Neural crest cell (in vitro differentiated cells): Measurements from ENCODE around the gene C10orf105. TPM values are rescaled to one million over a fixed set of nuclear protein-coding genes. Genes with fewer than 3 reads are reported as not detected.
A peak's percentile ranks its signal among the peaks of the same experiment; 100 is the strongest.

Experiments used
- DNase-seq: peaks from one replicate; pipeline ENCODE4 v3.0.0; 2021; ENCODE audit warnings: low read depth, mixed read lengths, low spot score
- H3K27ac Mint-ChIP-seq: one replicate; pipeline ENCODE4 v1.8.0; 2021; ENCODE audit warnings: mild to moderate bottlenecking, mixed read lengths; ENCODE audit not compliant: unreplicated experiment
- H3K27me3 Mint-ChIP-seq: 2 replicates; pipeline ENCODE4 v1.8.0; 2021; ENCODE audit warnings: low read depth, mild to moderate bottlenecking, mixed read lengths
- H3K36me3 Mint-ChIP-seq: 2 replicates; pipeline ENCODE4 v1.8.0; 2021; ENCODE audit warnings: low read depth, mild to moderate bottlenecking, mixed read lengths
- H3K4me1 Mint-ChIP-seq: 2 replicates; pipeline ENCODE4 v1.8.0; 2021; ENCODE audit warnings: mixed read lengths
- H3K4me3 Mint-ChIP-seq: one replicate; pipeline ENCODE4 v1.8.0; 2021; ENCODE audit warnings: mild to moderate bottlenecking, mixed read lengths
- H3K9me3 Mint-ChIP-seq: 2 replicates; pipeline ENCODE4 v1.8.0; 2021; ENCODE audit warnings: mixed read lengths
- long read RNA-seq: library from polyadenylated mRNA; unstranded; transcript quantifications from one replicate; pipeline ENCODE4 v2.0.0, GENCODE V29; 2020
- total RNA-seq: library from RNA; stranded (reverse); gene quantifications from 2 replicates; pipeline ENCODE4 v1.2.1, GENCODE V29; 2021
- TF ChIP-seq, protein P1 (sequence below): fragments of 200-600 bp; sonication (generic); conservative IDR thresholded peaks from 2 replicates; pipeline ENCODE4 v1.5.0; 2021; ENCODE audit warnings: antibody characterized with exemption, mild to moderate bottlenecking

C10orf105 gene, protein sequence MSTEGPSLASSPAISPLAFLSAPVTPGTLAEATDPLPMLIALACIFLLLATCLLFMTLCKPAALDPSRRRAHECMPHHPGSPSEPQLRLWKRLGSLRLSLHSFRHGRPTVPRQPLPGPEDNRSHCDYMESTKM
- total RNA-seq: 0.12 and 0.20 TPM in 2 replicates
- long read RNA-seq: 0 reads

DNA sequence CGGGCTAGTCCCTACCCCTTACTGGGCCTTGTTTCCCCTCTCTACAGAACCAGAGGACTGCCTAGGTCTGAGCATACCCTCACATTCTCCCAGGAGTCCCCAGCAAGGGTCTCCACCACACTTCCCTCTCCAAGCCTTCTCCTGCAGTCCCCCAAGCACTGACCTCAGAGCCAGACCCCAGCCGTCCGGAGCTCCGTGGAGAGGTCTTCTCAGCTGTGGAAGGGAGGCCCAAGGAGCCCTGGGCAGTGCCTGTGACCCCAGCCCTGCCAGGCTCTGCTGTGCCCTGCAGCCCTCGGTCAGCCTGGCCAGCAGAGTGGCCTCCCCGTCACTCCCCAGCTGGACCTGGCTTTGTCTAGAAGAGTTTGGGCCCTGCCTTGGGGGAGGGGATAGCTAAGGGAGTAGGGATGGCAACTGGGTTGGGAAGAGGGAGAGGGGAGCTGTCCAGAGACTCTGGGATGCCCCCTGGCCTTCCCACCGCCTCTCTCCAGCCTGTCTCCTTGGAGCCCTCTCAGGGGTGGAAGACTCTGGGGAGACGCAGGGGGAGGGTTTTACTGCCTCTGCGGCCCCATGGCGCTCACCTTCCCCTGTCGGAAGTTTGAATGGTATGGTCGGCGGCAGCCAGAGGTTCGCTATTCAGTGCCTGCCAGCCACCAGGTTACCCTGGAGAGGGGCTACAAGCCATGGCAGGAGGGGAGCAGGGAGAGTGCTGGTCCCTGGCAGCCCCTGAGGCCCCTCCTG is at the start of gene C10orf105:
Gene C10orf105 (minus strand): TSS at position 315 of the 738 bp plus-strand sequence. CDS start 3,441 bp downstream, outside the sequence.
- no peaks in the 10 kb centered on the region for H3K9me3 Mint-ChIP-seq
- no peak for DNase-seq
- peaks cover 3% of the 10 kb centered on the region for H3K27me3 Mint-ChIP-seq
- H3K36me3 Mint-ChIP-seq: no peaks in the 10 kb centered on the region
- no peak within 1 kb of the TSS for H3K4me3 Mint-ChIP-seq
- TF ChIP-seq, protein P1, sequence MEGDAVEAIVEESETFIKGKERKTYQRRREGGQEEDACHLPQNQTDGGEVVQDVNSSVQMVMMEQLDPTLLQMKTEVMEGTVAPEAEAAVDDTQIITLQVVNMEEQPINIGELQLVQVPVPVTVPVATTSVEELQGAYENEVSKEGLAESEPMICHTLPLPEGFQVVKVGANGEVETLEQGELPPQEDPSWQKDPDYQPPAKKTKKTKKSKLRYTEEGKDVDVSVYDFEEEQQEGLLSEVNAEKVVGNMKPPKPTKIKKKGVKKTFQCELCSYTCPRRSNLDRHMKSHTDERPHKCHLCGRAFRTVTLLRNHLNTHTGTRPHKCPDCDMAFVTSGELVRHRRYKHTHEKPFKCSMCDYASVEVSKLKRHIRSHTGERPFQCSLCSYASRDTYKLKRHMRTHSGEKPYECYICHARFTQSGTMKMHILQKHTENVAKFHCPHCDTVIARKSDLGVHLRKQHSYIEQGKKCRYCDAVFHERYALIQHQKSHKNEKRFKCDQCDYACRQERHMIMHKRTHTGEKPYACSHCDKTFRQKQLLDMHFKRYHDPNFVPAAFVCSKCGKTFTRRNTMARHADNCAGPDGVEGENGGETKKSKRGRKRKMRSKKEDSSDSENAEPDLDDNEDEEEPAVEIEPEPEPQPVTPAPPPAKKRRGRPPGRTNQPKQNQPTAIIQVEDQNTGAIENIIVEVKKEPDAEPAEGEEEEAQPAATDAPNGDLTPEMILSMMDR: no peak
- no peaks in the 10 kb centered on the region for H3K4me1 Mint-ChIP-seq
- no peak within 1 kb of the TSS for H3K27ac Mint-ChIP-seq

DNA sequence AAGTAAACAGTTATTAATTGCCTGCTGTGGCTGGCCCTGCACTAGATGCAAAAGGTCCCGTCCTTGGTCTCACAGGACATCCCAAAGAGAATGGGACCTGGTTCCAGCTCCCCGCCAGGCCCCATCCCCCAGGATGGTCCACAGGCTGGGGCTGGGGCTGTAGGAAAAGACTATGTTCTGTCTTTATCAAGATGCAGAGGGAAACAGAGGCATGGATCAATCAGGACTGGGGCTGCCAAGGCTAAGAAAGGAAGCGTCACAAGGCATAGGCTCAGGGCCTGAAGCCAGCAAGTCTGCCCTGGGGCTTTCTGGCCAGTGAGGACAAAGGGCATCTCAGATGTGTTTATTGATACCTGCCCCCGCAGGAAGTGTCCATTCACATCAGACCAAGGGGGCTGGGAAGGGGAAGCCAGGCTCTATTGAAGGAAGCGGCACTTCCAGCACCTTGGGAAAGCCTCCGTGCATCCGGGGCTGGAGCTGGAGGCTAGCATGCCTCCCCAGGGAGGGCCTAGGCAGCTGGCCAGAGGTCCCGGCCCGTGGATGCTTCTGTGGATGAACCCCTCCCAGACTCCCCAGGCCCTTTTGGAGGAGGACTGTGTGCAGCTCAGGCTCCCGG is 48.0 kb upstream of the C10orf105 start:
- DNase-seq: no peak
- Mint-ChIP-seq H3K9me3 (no peaks in the 10 kb centered on the region), H3K4me1 (peaks cover 9% of the 10 kb centered on the region), H3K4me3 (no peak overlapping the region), H3K27ac (peak overlapping the region; percentile 50), H3K36me3 (no peaks in the 10 kb centered on the region), H3K27me3 (no peaks in the 10 kb centered on the region)
- TF ChIP-seq, protein P1: no peak

DNA sequence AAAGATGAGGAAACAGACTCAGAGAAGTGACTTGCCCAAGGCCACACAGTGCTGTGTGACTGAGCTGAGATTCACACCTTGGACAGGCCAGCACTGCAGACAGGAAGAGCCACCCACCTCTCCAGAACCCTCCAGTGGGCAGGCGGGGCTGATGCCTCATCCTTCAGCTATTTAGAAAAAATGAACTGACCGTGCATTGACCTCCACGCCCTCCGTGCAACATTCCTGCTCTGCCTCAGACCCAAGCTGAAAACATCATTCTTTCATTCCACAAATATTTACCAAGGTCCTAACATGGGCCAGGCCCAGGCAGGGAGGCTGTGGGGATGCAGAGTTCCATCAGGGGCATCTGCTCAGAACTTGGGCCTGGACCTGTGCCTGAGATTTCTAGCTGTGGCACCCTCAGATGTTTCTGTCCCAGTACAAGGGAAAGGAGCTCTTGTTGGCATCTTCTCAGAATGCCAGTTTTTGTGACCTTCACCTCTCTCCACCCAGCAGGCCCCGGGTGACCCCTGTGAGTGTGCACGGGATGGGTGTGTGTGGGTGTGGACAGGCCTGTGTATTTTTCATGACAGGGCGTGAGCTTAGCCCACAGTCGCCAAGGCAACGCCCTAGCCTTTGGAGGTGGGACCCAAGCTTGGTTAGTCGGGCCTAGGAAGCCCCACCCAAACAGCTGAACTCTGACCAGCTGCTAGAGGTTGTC is 47.3 kb upstream of the C10orf105 start:
- Mint-ChIP-seq H3K36me3 (no peaks in the 10 kb centered on the region), H3K9me3 (no peaks in the 10 kb centered on the region), H3K27ac (no peak overlapping the region), H3K4me1 (peaks cover 9% of the 10 kb centered on the region), H3K4me3 (no peak overlapping the region), H3K27me3 (no peaks in the 10 kb centered on the region)
- DNase-seq: no peak
- TF ChIP-seq, protein P1: no peak

DNA sequence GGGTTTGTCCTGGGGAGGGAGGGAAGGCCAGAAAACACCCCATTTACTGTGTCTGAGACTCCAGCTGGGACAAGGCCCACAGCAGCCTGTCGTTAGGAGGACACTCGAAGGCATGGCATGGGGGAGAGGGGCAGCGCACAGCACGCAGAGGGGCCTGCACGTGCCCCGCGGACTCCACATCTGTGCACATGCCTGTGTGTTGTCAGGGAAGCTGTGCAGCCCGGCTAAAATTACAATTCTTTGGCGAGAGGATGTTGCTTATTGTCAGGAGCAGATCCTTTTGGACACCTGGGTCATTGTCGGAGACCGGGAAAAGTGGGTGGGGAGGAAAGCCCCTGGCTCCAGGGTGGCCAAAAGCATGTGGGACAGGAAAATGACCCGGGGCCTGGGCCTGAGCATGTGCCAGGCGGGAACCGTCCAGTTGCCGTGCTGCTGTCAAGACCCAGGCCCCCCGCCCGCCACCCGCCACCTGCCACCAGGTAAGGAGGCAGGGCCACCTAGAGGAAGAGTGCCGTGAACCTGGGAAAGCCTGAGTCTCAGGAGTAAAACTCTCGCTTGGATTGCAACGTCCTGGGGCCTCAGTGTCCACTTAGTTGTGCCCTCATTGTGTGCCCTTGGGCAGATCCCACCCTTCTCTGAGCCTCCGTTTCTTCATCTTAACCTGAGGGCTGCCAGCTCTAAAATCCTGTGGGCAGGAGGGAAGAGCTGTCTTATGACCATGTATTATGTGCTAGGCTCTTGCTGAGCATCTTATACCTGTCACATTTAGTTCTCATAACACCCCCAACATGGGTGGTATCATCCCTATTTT is 46.5 kb upstream of the C10orf105 start:
- peaks cover 9% of the 10 kb centered on the region for H3K4me1 Mint-ChIP-seq
- H3K27ac Mint-ChIP-seq: no peak overlapping the region
- no peaks in the 10 kb centered on the region for H3K27me3 Mint-ChIP-seq
- TF ChIP-seq, protein P1: no peak
- no peaks in the 10 kb centered on the region for H3K36me3 Mint-ChIP-seq
- no peak for DNase-seq
- no peak overlapping the region for H3K4me3 Mint-ChIP-seq
- H3K9me3 Mint-ChIP-seq: no peaks in the 10 kb centered on the region
